ENCODE results near the gene RNF213.
"Not testable (repeated sequence)": the region's sequence is repeated elsewhere in the genome, so short reads cannot be mapped to it uniquely, and the experiment has no call there.

The RNF213 gene

GRCh38 chr17:80410441-80411087 is 149.9 kb downstream of the RNF213 start:
- H3K27me3 ChIP-seq (ENCODE audit: control insufficient read depth in 1 of 2, insufficient read depth in 2 of 2, low read length in 2 of 2); H3K36me3 ChIP-seq (ENCODE audit: insufficient read depth, low read length); H3K9ac ChIP-seq (ENCODE audit: low read length); H3K4me3 ChIP-seq (ENCODE audit: low read depth in 1 of 2, low read length in 2 of 2); H3K27ac ChIP-seq (ENCODE audit: low read depth, low read length); H3K4me1 ChIP-seq (ENCODE audit: insufficient read depth, low read length); H3K9me3 ChIP-seq (ENCODE audit: low read length): not testable (repeated sequence)

- no peaks in the 10 kb centered on the region for H3K9me3 ChIP-seq (ENCODE audit: low read length)
- no peaks in the 10 kb centered on the region for H3K27me3 ChIP-seq (ENCODE audit: control insufficient read depth in 1 of 2, insufficient read depth in 2 of 2, low read length in 2 of 2)
- H3K36me3 ChIP-seq (ENCODE audit: insufficient read depth, low read length): peaks cover 19% of the 10 kb centered on the region
- no peak overlapping the region for H3K27ac ChIP-seq (ENCODE audit: low read depth, low read length)
- peak overlapping the region; percentile 97 to 100 for H3K4me3 ChIP-seq (ENCODE audit: low read depth in 1 of 2, low read length in 2 of 2)
- peak overlapping the region; percentile 86 for H3K9ac ChIP-seq (ENCODE audit: low read length)
- peaks cover 21% of the 10 kb centered on the region for H3K4me1 ChIP-seq (ENCODE audit: insufficient read depth, low read length)
Measured at GRCh38 chr17:80413771-80414507, 153.3 kb downstream of the RNF213 start.

GRCh38 chr17:80414508-80414802 is 153.8 kb downstream of the RNF213 start:
- Histone ChIP-seq H3K27me3 (ENCODE audit: control insufficient read depth in 1 of 2, insufficient read depth in 2 of 2, low read length in 2 of 2) (no peaks in the 10 kb centered on the region), H3K9me3 (ENCODE audit: low read length) (no peaks in the 10 kb centered on the region), H3K4me3 (ENCODE audit: low read depth in 1 of 2, low read length in 2 of 2) (peak overlapping the region; percentile 97 to 100), H3K4me1 (ENCODE audit: insufficient read depth, low read length) (peaks cover 21% of the 10 kb centered on the region), H3K9ac (ENCODE audit: low read length) (peak overlapping the region; percentile 86), H3K36me3 (ENCODE audit: insufficient read depth, low read length) (peaks cover 19% of the 10 kb centered on the region), H3K27ac (ENCODE audit: low read depth, low read length) (peak overlapping the region; percentile 98)

- Histone ChIP-seq H3K27me3 (ENCODE audit: control insufficient read depth in 1 of 2, insufficient read depth in 2 of 2, low read length in 2 of 2) (no peaks in the 10 kb centered on the region), H3K27ac (ENCODE audit: low read depth, low read length) (peak within 1 kb of the TSS; percentile 98)
Measured at GRCh38 chr17:80414803-80415625, 154.4 kb downstream of the RNF213 start, which contains the start of gene ENDOV. ENDOV (plus strand) TSS chr17:80415167; CDS start chr17:80415195, 28 bp downstream.

GRCh38 chr17:80415626-80416137 is 155.0 kb downstream of the RNF213 start:
- no peaks in the 10 kb centered on the region for H3K9me3 ChIP-seq (ENCODE audit: low read length)
- H3K27ac ChIP-seq (ENCODE audit: low read depth, low read length): peak overlapping the region; percentile 98
- peak overlapping the region; percentile 97 to 100 for H3K4me3 ChIP-seq (ENCODE audit: low read depth in 1 of 2, low read length in 2 of 2)
- peaks cover 21% of the 10 kb centered on the region for H3K4me1 ChIP-seq (ENCODE audit: insufficient read depth, low read length)
- H3K9ac ChIP-seq (ENCODE audit: low read length): peak overlapping the region; percentile 86
- H3K27me3 ChIP-seq (ENCODE audit: control insufficient read depth in 1 of 2, insufficient read depth in 2 of 2, low read length in 2 of 2): no peaks in the 10 kb centered on the region
- peaks cover 23% of the 10 kb centered on the region for H3K36me3 ChIP-seq (ENCODE audit: insufficient read depth, low read length)

More at GRCh38 chr17:80414803-80415625, 154.4 kb downstream of the RNF213 start, which contains the start of gene ENDOV:
- Histone ChIP-seq H3K4me3 (ENCODE audit: low read depth in 1 of 2, low read length in 2 of 2) (peak within 1 kb of the TSS; percentile 97 to 100), H3K36me3 (ENCODE audit: insufficient read depth, low read length) (peaks cover 20% of the 10 kb centered on the region), H3K9ac (ENCODE audit: low read length) (peak within 1 kb of the TSS; percentile 86), H3K4me1 (ENCODE audit: insufficient read depth, low read length) (peaks cover 21% of the 10 kb centered on the region), H3K9me3 (ENCODE audit: low read length) (no peaks in the 10 kb centered on the region)

- Histone ChIP-seq H3K9ac (ENCODE audit: low read length) (no peak overlapping the region), H3K27me3 (ENCODE audit: control insufficient read depth in 1 of 2, insufficient read depth in 2 of 2, low read length in 2 of 2) (no peaks in the 10 kb centered on the region), H3K4me1 (ENCODE audit: insufficient read depth, low read length) (peaks cover 21% of the 10 kb centered on the region), H3K36me3 (ENCODE audit: insufficient read depth, low read length) (peaks cover 23% of the 10 kb centered on the region), H3K27ac (ENCODE audit: low read depth, low read length) (no peak overlapping the region), H3K4me3 (ENCODE audit: low read depth in 1 of 2, low read length in 2 of 2) (peak overlapping the region; percentile 20 to 97), H3K9me3 (ENCODE audit: low read length) (no peaks in the 10 kb centered on the region)
Measured at GRCh38 chr17:80416260-80416939, 155.7 kb downstream of the RNF213 start.

GRCh38 chr17:80416940-80417293 is 156.3 kb downstream of the RNF213 start:
- Histone ChIP-seq H3K9me3 (ENCODE audit: low read length) (no peaks in the 10 kb centered on the region), H3K9ac (ENCODE audit: low read length) (no peak overlapping the region), H3K4me1 (ENCODE audit: insufficient read depth, low read length) (peaks cover 21% of the 10 kb centered on the region), H3K27ac (ENCODE audit: low read depth, low read length) (no peak overlapping the region), H3K27me3 (ENCODE audit: control insufficient read depth in 1 of 2, insufficient read depth in 2 of 2, low read length in 2 of 2) (no peaks in the 10 kb centered on the region), H3K36me3 (ENCODE audit: insufficient read depth, low read length) (peaks cover 23% of the 10 kb centered on the region), H3K4me3 (ENCODE audit: low read depth in 1 of 2, low read length in 2 of 2) (no peak overlapping the region)

- peaks cover 23% of the 10 kb centered on the region for H3K36me3 ChIP-seq (ENCODE audit: insufficient read depth, low read length)
- no peak overlapping the region for H3K27ac ChIP-seq (ENCODE audit: low read depth, low read length)
- H3K4me1 ChIP-seq (ENCODE audit: insufficient read depth, low read length): peaks cover 21% of the 10 kb centered on the region
- H3K9ac ChIP-seq (ENCODE audit: low read length): no peak overlapping the region
- H3K9me3 ChIP-seq (ENCODE audit: low read length): no peaks in the 10 kb centered on the region
- no peak overlapping the region for H3K4me3 ChIP-seq (ENCODE audit: low read depth in 1 of 2, low read length in 2 of 2)
- no peaks in the 10 kb centered on the region for H3K27me3 ChIP-seq (ENCODE audit: control insufficient read depth in 1 of 2, insufficient read depth in 2 of 2, low read length in 2 of 2)
Measured at GRCh38 chr17:80418589-80418988, 157.9 kb downstream of the RNF213 start.

GRCh38 chr17:80419255-80419654 is 158.6 kb downstream of the RNF213 start:
- Histone ChIP-seq H3K36me3 (ENCODE audit: insufficient read depth, low read length) (peaks cover 23% of the 10 kb centered on the region), H3K4me1 (ENCODE audit: insufficient read depth, low read length) (peaks cover 14% of the 10 kb centered on the region), H3K9ac (ENCODE audit: low read length) (no peak overlapping the region), H3K9me3 (ENCODE audit: low read length) (no peaks in the 10 kb centered on the region), H3K27ac (ENCODE audit: low read depth, low read length) (no peak overlapping the region), H3K27me3 (ENCODE audit: control insufficient read depth in 1 of 2, insufficient read depth in 2 of 2, low read length in 2 of 2) (no peaks in the 10 kb centered on the region), H3K4me3 (ENCODE audit: low read depth in 1 of 2, low read length in 2 of 2) (no peak overlapping the region)

- H3K9ac ChIP-seq (ENCODE audit: low read length): no peak overlapping the region
- H3K4me3 ChIP-seq (ENCODE audit: low read depth in 1 of 2, low read length in 2 of 2): no peak overlapping the region
- H3K9me3 ChIP-seq (ENCODE audit: low read length): no peaks in the 10 kb centered on the region
- peaks cover 5% of the 10 kb centered on the region for H3K4me1 ChIP-seq (ENCODE audit: insufficient read depth, low read length)
- H3K36me3 ChIP-seq (ENCODE audit: insufficient read depth, low read length): peaks cover 23% of the 10 kb centered on the region
- H3K27ac ChIP-seq (ENCODE audit: low read depth, low read length): no peak overlapping the region
- no peaks in the 10 kb centered on the region for H3K27me3 ChIP-seq (ENCODE audit: control insufficient read depth in 1 of 2, insufficient read depth in 2 of 2, low read length in 2 of 2)
Measured at GRCh38 chr17:80421381-80422090, 160.9 kb downstream of the RNF213 start.
